Nephron progenitor cell (in vitro differentiated cells): Measurements from ENCODE around the gene TBX20.
A peak's percentile ranks its signal among the peaks of the same experiment; 100 is the strongest.
"Not testable (repeated sequence)": the region's sequence is repeated elsewhere in the genome, so short reads cannot be mapped to it uniquely, and the experiment has no call there.

ENCODE experiments used
- DNase-seq: peaks from one replicate; pipeline ENCODE4 v3.0.0; 2021
- H3K27ac Mint-ChIP-seq: 2 replicates; pipeline ENCODE4 v1.8.0; 2021; ENCODE audit warnings: mild to moderate bottlenecking, moderate library complexity, mixed read lengths
- H3K27me3 Mint-ChIP-seq: 2 replicates; pipeline ENCODE4 v1.8.0; 2021; ENCODE audit warnings: mild to moderate bottlenecking, low read depth, mixed read lengths; ENCODE audit not compliant: poor library complexity
- H3K36me3 Mint-ChIP-seq: 2 replicates; pipeline ENCODE4 v1.8.0; 2021; ENCODE audit warnings: low read depth, mixed read lengths
- H3K4me1 Mint-ChIP-seq: 2 replicates; pipeline ENCODE4 v1.8.0; 2021; ENCODE audit warnings: mixed read lengths
- H3K4me3 Mint-ChIP-seq: 2 replicates; pipeline ENCODE4 v1.8.0; 2021; ENCODE audit warnings: mild to moderate bottlenecking, moderate library complexity, mixed read lengths
- H3K9me3 Mint-ChIP-seq: 2 replicates; pipeline ENCODE4 v1.8.0; 2021; ENCODE audit warnings: mild to moderate bottlenecking, moderate library complexity, mixed read lengths
- CTCF ChIP-seq: fragments of 200-600 bp; sonication (generic); IDR thresholded peaks from 2 replicates; pipeline ENCODE4 v1.5.0; 2021; ENCODE audit warnings: antibody characterized with exemption

Gene TBX20

GRCh38 chr7:35198370-35199140, 55.3 kb downstream of the TBX20 start:
- H3K9me3 Mint-ChIP-seq, H3K4me3 Mint-ChIP-seq, H3K27ac Mint-ChIP-seq, H3K27me3 Mint-ChIP-seq, H3K36me3 Mint-ChIP-seq, DNase-seq, H3K4me1 Mint-ChIP-seq: not testable (repeated sequence)

DNA sequence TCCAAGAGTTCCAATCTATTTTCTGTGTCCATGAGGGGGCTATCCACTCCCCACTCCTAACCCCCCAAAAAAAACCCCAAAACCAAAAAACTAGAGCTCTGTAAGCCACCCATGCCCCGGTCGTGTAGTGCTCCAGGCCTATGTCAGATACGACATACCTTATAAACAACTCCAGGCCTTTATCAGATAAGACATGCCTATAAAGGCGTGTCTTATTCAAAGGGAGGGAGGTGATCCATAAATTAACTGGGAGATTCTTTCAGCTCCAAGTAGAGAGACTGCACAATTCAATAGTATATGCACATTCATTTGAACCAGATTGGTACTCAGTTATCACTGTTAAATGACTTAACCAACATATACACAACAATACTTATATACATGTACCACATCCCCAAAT, 62.3 kb downstream of the TBX20 start:
- H3K27ac Mint-ChIP-seq, H3K36me3 Mint-ChIP-seq, H3K4me1 Mint-ChIP-seq, H3K9me3 Mint-ChIP-seq, DNase-seq, H3K4me3 Mint-ChIP-seq: not testable (repeated sequence)
- peaks cover 26% of the 10 kb centered on the region for H3K27me3 Mint-ChIP-seq

GRCh38 chr7:35190146-35190773, 63.6 kb downstream of the TBX20 start:
- DNase-seq, H3K27ac Mint-ChIP-seq, H3K4me3 Mint-ChIP-seq, H3K9me3 Mint-ChIP-seq, H3K36me3 Mint-ChIP-seq: not testable (repeated sequence)
- TF ChIP-seq CTCF, result peak; percentile 26
- Mint-ChIP-seq H3K4me1 (peaks cover 10% of the 10 kb centered on the region), H3K27me3 (peaks cover 39% of the 10 kb centered on the region)

DNA sequence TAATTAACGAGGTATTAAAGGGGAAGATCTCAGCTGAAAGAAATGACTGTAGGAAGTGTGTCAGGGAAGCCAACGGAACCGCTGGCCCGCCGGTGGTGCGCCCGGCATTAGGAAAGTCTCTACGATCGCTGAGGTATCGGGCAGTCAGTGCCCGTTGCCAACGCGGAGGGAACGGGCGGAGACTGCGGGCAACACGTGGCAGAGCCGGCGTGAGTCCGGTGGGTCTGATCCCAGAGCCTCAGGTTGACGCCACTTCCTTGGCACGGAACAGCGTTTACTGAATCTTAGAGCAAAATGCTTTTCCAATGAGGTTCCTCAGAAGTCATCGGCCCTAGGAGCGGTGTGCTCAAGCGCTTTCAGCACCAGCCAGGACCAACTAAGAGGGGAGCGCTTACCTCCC, 67.1 kb downstream of the TBX20 start:
- Mint-ChIP-seq H3K27me3 (peaks cover 51% of the 10 kb centered on the region), H3K4me3 (peak overlapping the region; percentile 78), H3K4me1 (peaks cover 16% of the 10 kb centered on the region)
- H3K36me3 Mint-ChIP-seq, H3K27ac Mint-ChIP-seq, H3K9me3 Mint-ChIP-seq: not testable (repeated sequence)
- peak; percentile 30 for DNase-seq

- Mint-ChIP-seq H3K36me3 (no peaks in the 10 kb centered on the region), H3K9me3 (no peaks in the 10 kb centered on the region), H3K27me3 (peaks cover 51% of the 10 kb centered on the region), H3K4me1 (peaks cover 16% of the 10 kb centered on the region), H3K4me3 (peak overlapping the region; percentile 78), H3K27ac (no peak overlapping the region)
- DNase-seq, result peak; percentile 67
- no peak for TF ChIP-seq CTCF
These were observed 67.8 kb downstream of the TBX20 start for GRCh38 chr7:35185908-35186731.

DNA sequence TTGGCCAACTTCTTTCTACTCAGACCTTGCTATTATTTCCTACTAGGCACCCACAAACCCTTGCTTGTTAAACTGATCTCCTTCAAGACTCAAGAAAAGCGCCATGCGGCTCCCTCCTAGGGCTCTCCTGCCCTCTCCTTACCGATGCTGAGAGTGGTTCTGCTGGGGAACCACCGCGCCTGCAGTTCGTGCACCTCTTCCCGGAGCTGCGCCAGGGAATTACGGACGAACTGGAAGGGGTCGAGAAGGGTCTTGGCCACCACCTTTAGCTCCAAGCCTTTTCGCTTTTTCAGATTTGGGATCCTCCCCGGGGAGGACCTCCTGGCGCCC, 68.4 kb downstream of the TBX20 start:
- H3K9me3 Mint-ChIP-seq, DNase-seq, H3K27ac Mint-ChIP-seq, H3K36me3 Mint-ChIP-seq: not testable (repeated sequence)
- peaks cover 16% of the 10 kb centered on the region for H3K4me1 Mint-ChIP-seq
- peak overlapping the region; percentile 78 for H3K4me3 Mint-ChIP-seq
- H3K27me3 Mint-ChIP-seq, result peaks cover 51% of the 10 kb centered on the region

DNA sequence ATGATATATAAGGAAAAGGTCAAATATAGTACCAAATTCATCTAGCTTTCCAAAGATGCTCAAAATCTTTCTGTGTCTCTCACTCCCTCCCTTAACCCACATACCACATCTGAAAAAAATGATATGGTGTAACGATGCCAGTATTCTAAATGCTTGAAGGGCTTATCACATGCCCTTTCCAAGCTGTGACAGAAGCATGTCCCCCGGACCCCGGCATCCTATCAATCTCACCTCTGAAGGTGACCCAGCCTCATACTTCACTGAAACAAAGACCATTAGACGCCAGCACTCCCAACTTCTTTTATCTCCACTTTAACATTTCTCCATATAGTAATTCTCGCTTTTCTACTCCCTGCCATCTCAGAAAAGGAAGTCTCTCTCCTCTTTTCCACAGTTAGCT, 68.9 kb downstream of the TBX20 start:
- peak overlapping the region; percentile 78 for H3K4me3 Mint-ChIP-seq
- peaks cover 16% of the 10 kb centered on the region for H3K4me1 Mint-ChIP-seq
- not testable (repeated sequence) for H3K36me3 Mint-ChIP-seq, H3K9me3 Mint-ChIP-seq, DNase-seq, H3K27ac Mint-ChIP-seq
- H3K27me3 Mint-ChIP-seq, result peaks cover 48% of the 10 kb centered on the region

DNA sequence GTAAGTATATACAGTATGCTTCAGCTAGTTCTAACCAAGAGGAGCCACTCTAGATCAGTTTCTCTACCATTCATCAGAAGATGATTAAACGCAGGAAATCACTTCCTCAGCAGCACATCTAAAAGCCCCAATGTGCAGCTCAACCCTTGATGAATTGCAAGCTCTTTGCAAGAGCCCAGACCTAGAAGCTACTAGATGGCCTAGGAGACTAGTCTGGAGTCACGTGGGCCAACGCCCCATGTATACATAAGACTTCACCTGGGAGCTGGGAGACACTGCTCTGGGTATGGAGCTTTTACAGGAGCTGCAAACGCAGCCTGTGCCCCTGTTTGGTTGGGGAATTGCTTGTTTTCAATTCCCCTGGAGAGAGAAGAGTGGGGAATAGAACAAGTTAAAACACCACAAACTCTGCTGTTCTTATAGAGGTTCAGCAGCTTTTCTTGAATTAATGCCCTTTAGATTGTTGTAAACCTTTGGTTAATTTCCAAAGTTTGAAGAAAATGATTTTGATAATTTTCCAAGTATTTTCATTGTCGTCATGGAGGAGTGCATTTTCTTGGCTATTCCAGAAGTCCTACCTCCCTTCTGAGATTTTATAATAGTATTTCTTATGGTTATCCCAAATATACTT, 69.9 kb downstream of the TBX20 start:
- not testable (repeated sequence) for H3K27ac Mint-ChIP-seq, H3K36me3 Mint-ChIP-seq, H3K9me3 Mint-ChIP-seq, H3K4me3 Mint-ChIP-seq, DNase-seq
- H3K27me3 Mint-ChIP-seq, result peaks cover 45% of the 10 kb centered on the region
- peaks cover 16% of the 10 kb centered on the region for H3K4me1 Mint-ChIP-seq

GRCh38 chr7:35180665-35181064, 73.2 kb downstream of the TBX20 start:
- H3K4me1 Mint-ChIP-seq, H3K36me3 Mint-ChIP-seq, H3K4me3 Mint-ChIP-seq, DNase-seq, H3K9me3 Mint-ChIP-seq, H3K27ac Mint-ChIP-seq: not testable (repeated sequence)
- H3K27me3 Mint-ChIP-seq, result peaks cover 17% of the 10 kb centered on the region

DNA sequence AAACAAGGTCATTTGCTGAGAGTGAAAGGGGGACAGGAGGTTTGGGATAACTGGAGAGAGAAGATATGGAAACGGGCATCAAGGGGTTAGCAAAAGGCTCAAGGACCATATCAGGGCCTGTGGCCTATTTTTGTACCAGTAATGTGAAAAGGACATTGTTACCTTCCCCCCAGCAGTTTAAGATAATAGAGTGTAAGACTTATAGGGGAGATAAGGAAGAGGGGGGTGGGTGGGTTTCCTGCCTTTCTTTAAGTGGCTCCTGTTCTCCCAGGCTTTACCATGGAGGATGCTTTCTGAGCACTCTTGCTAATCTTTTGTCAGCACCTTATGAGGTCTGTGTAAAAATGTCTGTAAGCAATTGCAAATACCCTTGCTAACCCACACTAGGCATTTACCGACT, 80.7 kb downstream of the TBX20 start:
- Mint-ChIP-seq H3K27ac (peak overlapping the region; percentile 65), H3K36me3 (peaks cover 23% of the 10 kb centered on the region), H3K9me3 (peaks cover 12% of the 10 kb centered on the region), H3K4me1 (peaks cover 18% of the 10 kb centered on the region)
- H3K4me3 Mint-ChIP-seq, H3K27me3 Mint-ChIP-seq, DNase-seq: not testable (repeated sequence)

DNA sequence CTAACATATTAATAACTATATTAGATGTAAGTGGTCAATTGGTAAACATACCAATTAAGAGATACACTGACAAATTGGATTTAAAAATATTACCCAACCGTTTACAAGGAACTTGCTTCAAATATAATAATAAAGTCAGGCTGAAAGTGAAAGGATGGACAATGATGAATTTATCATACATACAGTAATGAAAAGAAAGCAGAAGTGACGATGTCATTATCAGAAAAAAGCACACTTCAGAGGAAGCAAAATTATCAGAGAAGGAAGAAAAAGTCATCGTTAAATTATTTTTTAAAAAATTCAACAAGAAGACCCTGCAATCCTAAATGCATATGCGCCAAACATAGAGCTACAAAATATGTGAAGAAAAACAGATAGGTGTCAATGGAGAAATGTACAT, 81.8 kb downstream of the TBX20 start:
- peaks cover 18% of the 10 kb centered on the region for H3K4me1 Mint-ChIP-seq
- DNase-seq, result not testable (repeated sequence)

DNA sequence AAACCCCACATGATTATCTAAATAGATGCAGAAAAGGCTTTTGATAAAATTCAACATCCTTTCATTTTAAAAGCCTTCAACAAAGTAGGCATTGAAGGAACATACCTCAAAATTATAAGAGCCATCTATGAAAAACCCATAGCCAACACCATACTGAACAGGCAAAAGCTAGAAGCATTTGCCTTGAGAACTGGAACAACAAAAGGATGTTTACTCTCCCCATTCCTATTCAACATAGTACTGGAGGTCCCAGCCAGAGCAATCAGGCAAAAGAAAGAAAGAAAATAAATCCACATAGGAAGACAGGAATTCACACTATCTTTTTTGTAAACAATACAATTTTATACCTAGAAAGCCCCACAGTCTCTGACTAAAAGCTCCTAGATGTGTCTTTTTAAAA, 86.2 kb downstream of the TBX20 start:
- not testable (repeated sequence) for H3K4me1 Mint-ChIP-seq, H3K27ac Mint-ChIP-seq, H3K4me3 Mint-ChIP-seq, DNase-seq, H3K27me3 Mint-ChIP-seq
- Mint-ChIP-seq H3K9me3 (peaks cover 12% of the 10 kb centered on the region), H3K36me3 (peaks cover 13% of the 10 kb centered on the region)

More for the DNA sequence above, 81.8 kb downstream of the TBX20 start:
- peaks cover 12% of the 10 kb centered on the region for H3K9me3 Mint-ChIP-seq
- peaks cover 23% of the 10 kb centered on the region for H3K36me3 Mint-ChIP-seq
- H3K4me3 Mint-ChIP-seq, H3K27ac Mint-ChIP-seq, H3K27me3 Mint-ChIP-seq: not testable (repeated sequence)
